ENCODE measurements around the gene RTL1. TPM values are rescaled to one million over a fixed set of nuclear protein-coding genes. Genes with fewer than 3 reads are reported as not detected.

The RTL1 gene
- total RNA-seq, 1 experiment from 2014 or later: not detected

- Histone ChIP-seq H3K4ac (ENCODE audit: low read depth, low read length) (no peak overlapping the region), H3K79me2 (ENCODE audit: insufficient read depth, low read length) (no peaks in the 10 kb centered on the region), H3K9me3 (ENCODE audit: control insufficient read depth, low read depth, low read length) (no peaks in the 10 kb centered on the region), H3K9ac (ENCODE audit: extremely low read depth, insufficient read length, low read length) (no peak overlapping the region), H4K5ac (ENCODE audit: insufficient read length, low read depth, low read length) (no peak overlapping the region), H3K23me2 (ENCODE audit: insufficient read length, low read depth, low read length, poor library complexity, severe bottlenecking) (peaks cover 2% of the 10 kb centered on the region), H2BK12ac (ENCODE audit: insufficient read length, low read depth, low read length) (no peak overlapping the region), H3K23ac (ENCODE audit: insufficient read length, low read depth, low read length) (no peak overlapping the region), H3K27ac (ENCODE audit: insufficient read length, low read depth, low read length) (no peak overlapping the region), H3K4me1 (ENCODE audit: insufficient read depth, low read length) (peaks cover 2% of the 10 kb centered on the region; the same call in 1 of the 2 replicates), H3K18ac (ENCODE audit: insufficient read length, low read depth, low read length) (no peak overlapping the region), H4K8ac (replicated peaks; ENCODE audit: insufficient read length, low read depth, low read length) (no peak overlapping the region), H4K20me1 (ENCODE audit: control insufficient read depth, insufficient read depth, insufficient read length) (no peaks in the 10 kb centered on the region), H2BK15ac (ENCODE audit: low read depth, low read length) (no peak overlapping the region), H3K27me3 (ENCODE audit: insufficient read depth, low read length) (no peaks in the 10 kb centered on the region), H3K79me1 (ENCODE audit: insufficient read depth, low read depth, low read length, poor library complexity, severe bottlenecking) (no peaks in the 10 kb centered on the region), H3K14ac (ENCODE audit: insufficient read depth, low read length) (no peak overlapping the region), H3T11ph (ENCODE audit: low read length) (no peak overlapping the region), H2BK20ac (ENCODE audit: low read depth, low read length, poor library complexity, severe bottlenecking) (no peak overlapping the region), H3K4me2 (ENCODE audit: insufficient read depth, insufficient read length, low read length) (no peak overlapping the region), H2BK120ac (ENCODE audit: low read depth, low read length, poor library complexity, severe bottlenecking) (no peak overlapping the region), H3K56ac (ENCODE audit: insufficient read length, low read depth, low read length) (no peak overlapping the region), H2AK5ac (ENCODE audit: insufficient read length, low read length) (no peak overlapping the region), H2AFZ (ENCODE audit: low read length) (no peak overlapping the region), H4K91ac (ENCODE audit: insufficient read length, low read depth, low read length) (no peak overlapping the region), H2BK5ac (ENCODE audit: insufficient read length, low read length) (no peak overlapping the region)
- Mint-ChIP-seq H3K4me3 (no peak overlapping the region), H3K27me3 (ENCODE audit: low read depth) (peaks cover 17% of the 10 kb centered on the region), H3K9me3 (no peaks in the 10 kb centered on the region), H3K4me1 (peaks cover 19 to 40% of the 10 kb centered on the region in 2 experiments), H3K27ac (no peak overlapping the region), H3K36me3 (ENCODE audit: insufficient read depth in 1 of 3, low read depth in 3 of 3) (no peaks in the 10 kb centered on the region; a peak in 1 of 7 replicates)
- no CpG with 5 or more reads among the region's 6 CpGs for WGBS (ENCODE audit: extremely low coverage, insufficient read length, low lambda C conversion rate)
- no peak for TF ChIP-seq CTCF (conservative IDR thresholded peaks at IDR 0.05)
- peak; percentile 9 for DNase-seq
Measured at GRCh38 chr14:100895411-100895810, 8.1 kb downstream of the RTL1 start.

All from H9 (cell line).